HepG2 (cell line): ENCODE data around the gene RTN4RL2. TPM values are rescaled to one million over a fixed set of nuclear protein-coding genes. Genes with fewer than 3 reads are reported as not detected.

Experiments used
- ATAC-seq: fragments of 200-7000 bp; cut with Tn5 transposase; 3 replicates; pipeline ENCODE4 v1.9.1; 2020; ENCODE audit warnings: mild to moderate bottlenecking, moderate library complexity
- BruUV-seq: library from RNA; stranded (reverse); fragments of 400-500 nt; replicated peaks from 2 replicates; lab custom pipeline; 2021; lab: Mats Ljungman, UMichigan
- CTCF ChIA-PET: fragments of 300-600 bp; formaldehyde crosslinking; extraction: SDS; loops from one replicate; lab custom pipeline; 2021; ENCODE audit warnings: low total read pairs, inconsistent platforms, low intra/inter-chr PET ratio; lab: Yijun Ruan, JAX
- POLR2A ChIA-PET: fragments of 350-600 bp; sonication (Branson Sonifier 250); formaldehyde crosslinking; loops from one replicate; lab custom pipeline; 2020; ENCODE audit warnings: antibody characterized with exemption, inconsistent platforms; lab: Yijun Ruan, JAX
- DNase-seq: peaks from one replicate; pipeline ENCODE4 v3.0.0-alpha.2; 2015; ENCODE audit warnings: low spot score
- FAIRE-seq: peaks from 3 replicates; lab custom pipeline; 2011; peaks lifted over from hg19 to GRCh38; lab: Jason Lieb, UNC
- H2AFZ ChIP-seq: one replicate; pipeline ENCODE4 v1.6.1; 2011; ENCODE audit warnings: low read length, inconsistent platforms
- H3K27ac ChIP-seq: fragments of 300-600 bp; 3 replicates; pipeline ENCODE4 v1.8.0; 2011; ENCODE audit warnings: mixed run types, mild to moderate bottlenecking, mixed read lengths, low read length, inconsistent platforms; ENCODE audit not compliant: insufficient read depth; ENCODE audit errors: extremely low read length
- H3K27me3 ChIP-seq, 2 experiments: fragments of 200-600 bp in 1 of 2; 2 replicates in 1 of 2; 3 replicates in 1 of 2; pipeline versions ENCODE4 v1.6.0 to v1.8.0; 2011; ENCODE audit warnings: low read length in 2 of 2, mild to moderate bottlenecking in 2 of 2, moderate library complexity in 2 of 2, inconsistent platforms in 1 of 2; ENCODE audit not compliant: insufficient read depth in 2 of 2, control insufficient read depth in 1 of 2
- H3K36me3 ChIP-seq, 2 experiments: fragments of 200-600 bp in 1 of 2; replicated peaks in 1 of 2; 2 replicates in 1 of 2; 3 replicates in 1 of 2; pipeline versions ENCODE4 v1.5.1 to v1.8.0; 2011; ENCODE audit warnings: low read length in 2 of 2, inconsistent platforms in 1 of 2; ENCODE audit not compliant: insufficient read depth in 2 of 2, control insufficient read depth in 1 of 2
- H3K4me1 ChIP-seq: 2 replicates; pipeline ENCODE4 v1.5.1; 2012; ENCODE audit warnings: low read length, inconsistent platforms; ENCODE audit not compliant: insufficient read depth
- H3K4me2 ChIP-seq: 2 replicates; pipeline ENCODE4 v1.6.0; 2011; ENCODE audit warnings: low read depth, low read length, inconsistent platforms
- H3K4me3 ChIP-seq, 3 experiments: fragments of 200-600 bp in 1 of 3; sonication (generic), shearing (Covaris generic) in 1 of 3; replicated peaks in 1 of 3; 2 replicates each; pipeline ENCODE4 v1.5.1; 2011 to 2016; ENCODE audit warnings: low read length in 3 of 3, inconsistent platforms in 2 of 3, low read depth in 2 of 3, mild to moderate bottlenecking in 2 of 3, control low read depth in 1 of 3, mixed read lengths in 1 of 3; ENCODE audit not compliant: insufficient read depth in 1 of 3
- H3K79me2 ChIP-seq: one replicate; pipeline ENCODE4 v1.6.1; 2011; ENCODE audit warnings: low read length, inconsistent platforms; ENCODE audit not compliant: insufficient read depth
- H3K9ac ChIP-seq: 2 replicates; pipeline ENCODE4 v1.6.0; 2011; ENCODE audit warnings: mild to moderate bottlenecking, low read depth, low read length, inconsistent platforms; ENCODE audit not compliant: insufficient read depth
- H3K9me3 ChIP-seq: 2 replicates; pipeline ENCODE4 v1.5.1; 2012; ENCODE audit warnings: mild to moderate bottlenecking, low read length
- H4K20me1 ChIP-seq: 2 replicates; pipeline ENCODE4 v1.6.0; 2011; ENCODE audit warnings: inconsistent platforms, mild to moderate bottlenecking, low read length, moderate library complexity; ENCODE audit not compliant: insufficient read depth
- ARID4A ChIP-seq: sonication (generic); formaldehyde crosslinking; IDR thresholded peaks from 2 replicates; pipeline ENCODE4 v1.5.0; 2020; ENCODE audit warnings: mild to moderate bottlenecking, missing genetic modification reagents, borderline replicate concordance
- GATAD1 ChIP-seq: IDR thresholded peaks from 2 replicates; pipeline ENCODE4 v1.6.1; 2016; ENCODE audit warnings: missing genetic modification reagents, missing compliant biosample characterization
- JUNB ChIP-seq: sonication (generic); formaldehyde crosslinking; IDR thresholded peaks from 2 replicates; pipeline ENCODE4 v1.8.0; 2022; ENCODE audit warnings: missing genetic modification reagents, mild to moderate bottlenecking, borderline replicate concordance
- RNF219 ChIP-seq: sonication (generic); formaldehyde crosslinking; IDR thresholded peaks from 2 replicates; pipeline ENCODE4 v1.5.0; 2020; ENCODE audit warnings: mild to moderate bottlenecking, missing genetic modification reagents
- ZBTB44 ChIP-seq: sonication (generic); formaldehyde crosslinking; IDR thresholded peaks from 2 replicates; pipeline ENCODE4 v1.4.0; 2020; ENCODE audit warnings: missing genetic modification reagents
- ZNF260 ChIP-seq: sonication (generic); formaldehyde crosslinking; IDR thresholded peaks from 2 replicates; pipeline ENCODE4 v1.4.0; 2020; ENCODE audit warnings: missing genetic modification reagents, low read depth, mild to moderate bottlenecking, borderline replicate concordance
- ZNF292 ChIP-seq: sonication (generic); formaldehyde crosslinking; IDR thresholded peaks from 2 replicates; pipeline ENCODE4 v1.8.1; 2022; ENCODE audit warnings: mild to moderate bottlenecking, low read depth, missing genetic modification reagents, borderline replicate concordance
- ZNF75D ChIP-seq: sonication (generic); formaldehyde crosslinking; IDR thresholded peaks from 2 replicates; pipeline ENCODE4 v1.8.1; 2023; ENCODE audit warnings: missing genetic modification reagents, mild to moderate bottlenecking, borderline replicate concordance
- WGBS: methylation state at CpG from one replicate; pipeline ENCODE4 v1.1.6; 2017; ENCODE audit warnings: low lambda C conversion rate; 5-methylcytosine and 5-hydroxymethylcytosine counted together
- in situ Hi-C: cut with HindIII; loops from 2 replicates; pipeline ENCODE4 v1.10.0; 2017; ENCODE audit warnings: low pct_unique_long_range_greater_than_20kb; ENCODE audit not compliant: extremely low pct_ligation_motif_present
- intact Hi-C: fragments of 100-400 bp; cut with micrococcal nuclease; formaldehyde crosslinking; loops from one replicate; pipeline ENCODE4 v1.10.0; 2022; ENCODE audit not compliant: unreplicated experiment
- polyA plus RNA-seq, 8 experiments: library from polyadenylated mRNA; depleted of rRNA in 3 of 8; stranded (reverse) in 7 of 8; unstranded in 1 of 8; fragments of >200 nt; fragmentation: Illumina TruSeq in 4 of 8; extraction: Trizol in 4 of 8; gene quantifications; 2 replicates each; pipeline versions ENCODE4 v1.2.1 to v1.2.3, GENCODE V29; 2011 to 2016; ENCODE audit warnings: low read depth in 4 of 8, missing spikeins in 1 of 8, mixed read lengths in 1 of 8; ENCODE audit not compliant: insufficient read depth in 1 of 8
- total RNA-seq, 5 experiments: library from RNA; depleted of rRNA; stranded (reverse); fragments of >200 nt; fragmentation: Illumina TruSeq; extraction: Trizol; gene quantifications; 2 replicates each; pipeline ENCODE4 v1.2.3, GENCODE V29; 2016; ENCODE audit warnings: low read depth in 1 of 5

The RTN4RL2 gene
- total and polyA plus RNA-seq, 2 of the 13 experiments (the other 11 are each of a cell fraction or from before 2014, with no cell fraction given): 1.3 to 4.3 TPM

- Histone ChIP-seq H4K20me1 (no peaks in the 10 kb centered on the region), H3K4me1 (peaks cover 45% of the 10 kb centered on the region), H3K27me3 (no peaks in the 10 kb centered on the region), H3K36me3 (no peaks in the 10 kb centered on the region), H2AFZ (no peak overlapping the region), H3K27ac (no peak overlapping the region), H3K4me2 (no peak overlapping the region), H3K79me2 (no peaks in the 10 kb centered on the region), H3K9ac (no peak overlapping the region), H3K9me3 (no peaks in the 10 kb centered on the region), H3K4me3 (no peak overlapping the region)
- intact Hi-C loops: no loop called here
- no peak for DNase-seq
- ATAC-seq: no peak
- ChIA-PET CTCF (no interaction called here), POLR2A (no interaction called here)
- 89% methylated on average over 1 of the region's 1 CpG for WGBS
- in situ Hi-C loops: loop anchor here (10.0 kb wide), 1 partner anchor 61 kb away; the partner anchor contains the start of gene PRG3
- BruUV-seq: no TSS peak
- TF ChIP-seq ZNF292 (CRISPR knock-in tag): no peak
- TF ChIP-seq ZBTB44 (CRISPR knock-in tag): no peak
- TF ChIP-seq ZNF260: no peak
- no peak for TF ChIP-seq GATAD1 (CRISPR knock-in tag)
- no peak for TF ChIP-seq RNF219 (CRISPR knock-in tag)
- TF ChIP-seq ZNF75D (CRISPR knock-in tag): no peak
- TF ChIP-seq ARID4A: no peak
- TF ChIP-seq JUNB: no peak
- FAIRE-seq: no peak
Observed at GRCh38 chr11:57446055-57446454, 14.3 kb upstream of the RTN4RL2 start.
